Measurements from ENCODE around the gene HFE. TPM values are rescaled to one million over a fixed set of nuclear protein-coding genes. Genes with fewer than 3 reads are reported as not detected.
"Not testable (repeated sequence)": the region's sequence is repeated elsewhere in the genome, so short reads cannot be mapped to it uniquely, and the experiment has no call there.

HFE gene
- total RNA-seq, 1 donor from 2014 or later: 1.7 TPM

- no peaks in the 10 kb centered on the region for H3K9me3 Mint-ChIP-seq
- TF ChIP-seq, protein P1, sequence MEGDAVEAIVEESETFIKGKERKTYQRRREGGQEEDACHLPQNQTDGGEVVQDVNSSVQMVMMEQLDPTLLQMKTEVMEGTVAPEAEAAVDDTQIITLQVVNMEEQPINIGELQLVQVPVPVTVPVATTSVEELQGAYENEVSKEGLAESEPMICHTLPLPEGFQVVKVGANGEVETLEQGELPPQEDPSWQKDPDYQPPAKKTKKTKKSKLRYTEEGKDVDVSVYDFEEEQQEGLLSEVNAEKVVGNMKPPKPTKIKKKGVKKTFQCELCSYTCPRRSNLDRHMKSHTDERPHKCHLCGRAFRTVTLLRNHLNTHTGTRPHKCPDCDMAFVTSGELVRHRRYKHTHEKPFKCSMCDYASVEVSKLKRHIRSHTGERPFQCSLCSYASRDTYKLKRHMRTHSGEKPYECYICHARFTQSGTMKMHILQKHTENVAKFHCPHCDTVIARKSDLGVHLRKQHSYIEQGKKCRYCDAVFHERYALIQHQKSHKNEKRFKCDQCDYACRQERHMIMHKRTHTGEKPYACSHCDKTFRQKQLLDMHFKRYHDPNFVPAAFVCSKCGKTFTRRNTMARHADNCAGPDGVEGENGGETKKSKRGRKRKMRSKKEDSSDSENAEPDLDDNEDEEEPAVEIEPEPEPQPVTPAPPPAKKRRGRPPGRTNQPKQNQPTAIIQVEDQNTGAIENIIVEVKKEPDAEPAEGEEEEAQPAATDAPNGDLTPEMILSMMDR (conservative IDR thresholded peaks at IDR 0.05): no peak
- H3K4me3 Mint-ChIP-seq: peak overlapping the region; percentile 94
- H3K27me3 Mint-ChIP-seq (ENCODE audit: low read depth): peaks cover 2% of the 10 kb centered on the region
- H3K27ac Mint-ChIP-seq (ENCODE audit: unreplicated experiment): no peak overlapping the region
- no peaks in the 10 kb centered on the region for H3K36me3 Mint-ChIP-seq (ENCODE audit: low read depth)
- peaks cover 35% of the 10 kb centered on the region for H3K4me1 Mint-ChIP-seq
- DNase-seq (ENCODE audit: low read depth, low spot score): no peak
Observed at GRCh38 chr6:26057899-26058298, 29.3 kb upstream of the HFE start.

DNA sequence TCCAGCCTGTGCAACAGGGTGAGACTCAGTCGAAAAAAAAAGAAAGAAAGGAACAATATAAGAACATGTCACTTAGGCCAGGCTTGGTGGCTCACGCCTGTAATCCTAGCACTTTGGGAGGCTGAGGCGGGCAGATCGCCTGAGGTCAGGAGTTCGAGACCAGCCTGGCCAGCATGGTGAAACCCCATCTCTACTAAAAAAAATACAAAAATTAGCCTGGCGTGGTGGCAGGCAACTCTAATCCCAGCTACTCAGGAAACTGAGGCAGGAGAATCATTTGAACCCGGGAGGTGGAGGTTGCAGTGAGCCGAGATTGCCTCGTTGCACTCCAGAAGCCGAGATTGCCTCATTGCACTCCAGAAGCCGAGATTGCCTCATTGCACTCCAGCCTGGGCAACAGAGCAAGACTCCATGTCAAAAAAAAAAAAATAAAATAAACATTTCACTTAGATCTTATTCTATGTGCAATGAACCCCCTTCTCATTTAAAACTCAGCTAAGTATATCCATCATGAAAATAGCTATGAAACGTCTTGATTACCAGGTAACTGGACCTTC is 28.7 kb upstream of the HFE start:
- peak overlapping the region; percentile 64 for H3K4me3 Mint-ChIP-seq
- H3K27ac Mint-ChIP-seq (ENCODE audit: unreplicated experiment): not testable (repeated sequence)

GRCh38 chr6:26059941-26060340 is 27.3 kb upstream of the HFE start:
- H3K9me3 Mint-ChIP-seq: no peaks in the 10 kb centered on the region
- no peak for DNase-seq (ENCODE audit: low read depth, low spot score)
- TF ChIP-seq, protein P1 (conservative IDR thresholded peaks at IDR 0.05): no peak
- no peak overlapping the region for H3K27ac Mint-ChIP-seq (ENCODE audit: unreplicated experiment)
- H3K4me1 Mint-ChIP-seq: peaks cover 28% of the 10 kb centered on the region
- H3K36me3 Mint-ChIP-seq (ENCODE audit: low read depth): no peaks in the 10 kb centered on the region
- peak overlapping the region; percentile 24 for H3K4me3 Mint-ChIP-seq
- peaks cover 2% of the 10 kb centered on the region for H3K27me3 Mint-ChIP-seq (ENCODE audit: low read depth)

More for the DNA sequence above, 28.7 kb upstream of the HFE start:
- not testable (repeated sequence) for H3K36me3 Mint-ChIP-seq (ENCODE audit: low read depth); DNase-seq (ENCODE audit: low read depth, low spot score); H3K9me3 Mint-ChIP-seq; H3K27me3 Mint-ChIP-seq (ENCODE audit: low read depth)
- peaks cover 35% of the 10 kb centered on the region for H3K4me1 Mint-ChIP-seq

- no peak overlapping the region for H3K27ac Mint-ChIP-seq (ENCODE audit: unreplicated experiment)
- peak; percentile 18 for DNase-seq (ENCODE audit: low read depth, low spot score)
- no peaks in the 10 kb centered on the region for H3K36me3 Mint-ChIP-seq (ENCODE audit: low read depth)
- TF ChIP-seq, protein P1 (conservative IDR thresholded peaks at IDR 0.05): peak; percentile 82
- H3K9me3 Mint-ChIP-seq: no peaks in the 10 kb centered on the region
- peaks cover 12% of the 10 kb centered on the region for H3K4me1 Mint-ChIP-seq
- no peak overlapping the region for H3K4me3 Mint-ChIP-seq
- H3K27me3 Mint-ChIP-seq (ENCODE audit: low read depth): no peaks in the 10 kb centered on the region
Observed at GRCh38 chr6:26064619-26065257, 22.5 kb upstream of the HFE start.

DNA sequence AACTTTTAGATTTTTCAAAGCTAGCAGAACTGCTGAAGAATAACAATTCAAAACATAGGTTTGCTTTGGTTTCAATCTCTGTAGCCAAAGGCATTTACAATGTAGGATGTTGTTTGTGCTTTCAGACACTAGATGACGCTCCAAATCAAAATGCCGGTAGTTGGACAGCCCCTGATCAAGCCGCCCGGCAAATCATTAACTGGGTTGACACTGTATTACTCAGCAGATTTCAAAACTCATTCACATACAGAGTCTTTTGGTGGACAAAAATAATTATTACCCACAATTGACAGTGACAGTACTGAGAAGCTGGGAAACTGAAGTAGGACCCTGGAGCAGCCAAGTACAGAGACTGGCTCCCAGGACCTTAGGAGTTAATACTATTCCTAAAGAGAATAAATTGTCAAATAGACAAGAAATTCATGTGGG is 21.3 kb upstream of the HFE start:
- Mint-ChIP-seq H3K27ac (ENCODE audit: unreplicated experiment) (no peak overlapping the region), H3K4me3 (no peak overlapping the region), H3K4me1 (peaks cover 12% of the 10 kb centered on the region), H3K9me3 (no peaks in the 10 kb centered on the region), H3K36me3 (ENCODE audit: low read depth) (no peaks in the 10 kb centered on the region), H3K27me3 (ENCODE audit: low read depth) (no peaks in the 10 kb centered on the region)
- peak; percentile 33 for DNase-seq (ENCODE audit: low read depth, low spot score)
- TF ChIP-seq, protein P1 (conservative IDR thresholded peaks at IDR 0.05): peak; percentile 87

DNA sequence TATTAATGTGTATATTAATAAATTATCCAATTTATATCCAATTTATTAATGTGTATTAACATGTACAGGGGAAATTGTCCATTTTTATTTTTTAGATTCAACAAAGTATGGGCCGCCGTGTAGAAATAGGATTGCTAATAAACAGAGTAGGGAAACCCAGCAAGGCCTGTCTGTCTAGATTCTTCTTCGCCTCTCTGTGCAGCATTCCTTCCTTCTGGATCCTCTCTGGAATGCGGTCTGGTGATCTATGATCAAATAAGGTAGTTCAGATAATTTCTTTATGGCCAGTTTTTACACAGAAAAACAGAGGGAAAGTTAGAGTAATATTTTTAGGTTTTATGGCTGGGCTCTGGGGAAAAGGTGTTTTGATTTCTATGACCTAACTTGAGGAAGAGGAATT is 19.9 kb upstream of the HFE start:
- Mint-ChIP-seq H3K9me3 (no peaks in the 10 kb centered on the region), H3K4me1 (peaks cover 12% of the 10 kb centered on the region), H3K36me3 (ENCODE audit: low read depth) (no peaks in the 10 kb centered on the region), H3K4me3 (no peak overlapping the region), H3K27ac (ENCODE audit: unreplicated experiment) (peak overlapping the region; percentile 8), H3K27me3 (ENCODE audit: low read depth) (no peaks in the 10 kb centered on the region)
- DNase-seq (ENCODE audit: low read depth, low spot score): no peak
- TF ChIP-seq, protein P1 (conservative IDR thresholded peaks at IDR 0.05): no peak

All from neural crest cell (in vitro differentiated cells).